DND-41 (cell line): ENCODE results near the gene HELZ2.

ENCODE experiments used
- EZH2 ChIP-seq: IDR thresholded peaks from 3 replicates; pipeline ENCODE4 v1.6.1; 2012; ENCODE audit warnings: borderline replicate concordance, low read depth, mild to moderate bottlenecking, moderate library complexity, low read length, inconsistent platforms; ENCODE audit not compliant: severe bottlenecking
- TF ChIP-seq, protein P1 (sequence below): IDR thresholded peaks from 2 replicates; pipeline ENCODE4 v1.5.1; 2012; ENCODE audit warnings: borderline replicate concordance, low read length, moderate library complexity, mild to moderate bottlenecking; ENCODE audit not compliant: poor library complexity, severe bottlenecking; ENCODE audit errors: extremely low read depth

GRCh38 chr20:63610581-63611435 lies 36.8 kb upstream of the HELZ2 start:
- TF ChIP-seq, protein P1, sequence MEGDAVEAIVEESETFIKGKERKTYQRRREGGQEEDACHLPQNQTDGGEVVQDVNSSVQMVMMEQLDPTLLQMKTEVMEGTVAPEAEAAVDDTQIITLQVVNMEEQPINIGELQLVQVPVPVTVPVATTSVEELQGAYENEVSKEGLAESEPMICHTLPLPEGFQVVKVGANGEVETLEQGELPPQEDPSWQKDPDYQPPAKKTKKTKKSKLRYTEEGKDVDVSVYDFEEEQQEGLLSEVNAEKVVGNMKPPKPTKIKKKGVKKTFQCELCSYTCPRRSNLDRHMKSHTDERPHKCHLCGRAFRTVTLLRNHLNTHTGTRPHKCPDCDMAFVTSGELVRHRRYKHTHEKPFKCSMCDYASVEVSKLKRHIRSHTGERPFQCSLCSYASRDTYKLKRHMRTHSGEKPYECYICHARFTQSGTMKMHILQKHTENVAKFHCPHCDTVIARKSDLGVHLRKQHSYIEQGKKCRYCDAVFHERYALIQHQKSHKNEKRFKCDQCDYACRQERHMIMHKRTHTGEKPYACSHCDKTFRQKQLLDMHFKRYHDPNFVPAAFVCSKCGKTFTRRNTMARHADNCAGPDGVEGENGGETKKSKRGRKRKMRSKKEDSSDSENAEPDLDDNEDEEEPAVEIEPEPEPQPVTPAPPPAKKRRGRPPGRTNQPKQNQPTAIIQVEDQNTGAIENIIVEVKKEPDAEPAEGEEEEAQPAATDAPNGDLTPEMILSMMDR: no peak
- TF ChIP-seq EZH2: no peak
